ENCODE data around the gene NAA40.

The NAA40 gene

GRCh38 chr11:63913866-63914830 is 24.7 kb upstream of the NAA40 start:
- DNase-seq (ENCODE audit: low read depth in 2 of 2): no peak

- no peak for DNase-seq (ENCODE audit: low read depth in 2 of 2)
These were observed 23.7 kb upstream of the NAA40 start for GRCh38 chr11:63914896-63915691.

- peak in 1 of 2 donors; percentile 34 for DNase-seq (ENCODE audit: low read depth in 2 of 2)
These were observed 22.6 kb upstream of the NAA40 start for GRCh38 chr11:63915961-63916836.

- DNase-seq (ENCODE audit: low read depth in 2 of 2): peak; percentile 38 to 56
These were observed 21.7 kb upstream of the NAA40 start, which contains the start of gene RCOR2 for GRCh38 chr11:63916837-63917691. Gene RCOR2 (minus strand): TSS chr11:63917164. CDS start chr11:63916456, 708 bp downstream.

- no peak for DNase-seq (ENCODE audit: low read depth in 2 of 2)
These were observed 20.9 kb upstream of the NAA40 start for GRCh38 chr11:63917692-63918506.

GRCh38 chr11:63918507-63919191 is 20.2 kb upstream of the NAA40 start:
- no peak for DNase-seq (ENCODE audit: low read depth in 2 of 2)

GRCh38 chr11:63919267-63920125 is 19.3 kb upstream of the NAA40 start:
- no peak for DNase-seq (ENCODE audit: low read depth in 2 of 2)

- DNase-seq (ENCODE audit: low read depth in 2 of 2): no peak
These were observed 18.5 kb upstream of the NAA40 start for GRCh38 chr11:63920126-63920938.

GRCh38 chr11:63920939-63921417 is 17.8 kb upstream of the NAA40 start:
- DNase-seq (ENCODE audit: low read depth in 2 of 2): peak in 1 of 2 donors; percentile 42

- DNase-seq (ENCODE audit: low read depth in 2 of 2): no peak
These were observed 16.1 kb upstream of the NAA40 start for GRCh38 chr11:63922673-63923192.

GRCh38 chr11:63923319-63923718 is 15.5 kb upstream of the NAA40 start:
- no peak for DNase-seq (ENCODE audit: low read depth in 2 of 2)

GRCh38 chr11:63929616-63930015 is 9.2 kb upstream of the NAA40 start:
- DNase-seq (ENCODE audit: low read depth in 2 of 2): no peak

GRCh38 chr11:63931045-63931444 is 7.8 kb upstream of the NAA40 start:
- no peak for DNase-seq (ENCODE audit: low read depth in 2 of 2)

GRCh38 chr11:63931876-63932275 is 6.9 kb upstream of the NAA40 start:
- DNase-seq (ENCODE audit: low read depth in 2 of 2): no peak

- no peak for DNase-seq (ENCODE audit: low read depth in 2 of 2)
These were observed 5.3 kb upstream of the NAA40 start for GRCh38 chr11:63933459-63933858.

GRCh38 chr11:63937713-63938478 is 906 bp upstream of the NAA40 start:
- DNase-seq (ENCODE audit: low read depth in 2 of 2): no peak
